HUES48 (cell line): ENCODE results near the gene IDH3G.
"Not testable (repeated sequence)": the region's sequence is repeated elsewhere in the genome, so short reads cannot be mapped to it uniquely, and the experiment has no call there.

Source experiments
- H3K27ac ChIP-seq: one replicate; pipeline ENCODE4 v1.7.0; 2013; ENCODE audit warnings: low read depth, low read length, inconsistent platforms
- H3K27me3 ChIP-seq: 2 replicates; pipeline ENCODE4 v1.6.1; 2013; ENCODE audit warnings: mild to moderate bottlenecking, low read length; ENCODE audit not compliant: control insufficient read depth, insufficient read depth
- H3K36me3 ChIP-seq: 2 replicates; pipeline ENCODE4 v1.6.1; 2013; ENCODE audit warnings: low read length; ENCODE audit not compliant: control insufficient read depth, insufficient read depth
- H3K4me1 ChIP-seq: 2 replicates; pipeline ENCODE4 v1.6.1; 2013; ENCODE audit warnings: mild to moderate bottlenecking, low read length; ENCODE audit not compliant: control insufficient read depth, insufficient read depth
- H3K4me3 ChIP-seq: 2 replicates; pipeline ENCODE4 v1.5.1; 2013; ENCODE audit warnings: mild to moderate bottlenecking, low read depth, low read length
- H3K9ac ChIP-seq: 2 replicates; pipeline ENCODE4 v1.6.1; 2013; ENCODE audit warnings: mild to moderate bottlenecking, low read depth, low read length, moderate library complexity
- H3K9me3 ChIP-seq: 2 replicates; pipeline ENCODE4 v1.6.1; 2013; ENCODE audit warnings: low read length; ENCODE audit not compliant: control insufficient read depth, insufficient read depth

The IDH3G gene

DNA sequence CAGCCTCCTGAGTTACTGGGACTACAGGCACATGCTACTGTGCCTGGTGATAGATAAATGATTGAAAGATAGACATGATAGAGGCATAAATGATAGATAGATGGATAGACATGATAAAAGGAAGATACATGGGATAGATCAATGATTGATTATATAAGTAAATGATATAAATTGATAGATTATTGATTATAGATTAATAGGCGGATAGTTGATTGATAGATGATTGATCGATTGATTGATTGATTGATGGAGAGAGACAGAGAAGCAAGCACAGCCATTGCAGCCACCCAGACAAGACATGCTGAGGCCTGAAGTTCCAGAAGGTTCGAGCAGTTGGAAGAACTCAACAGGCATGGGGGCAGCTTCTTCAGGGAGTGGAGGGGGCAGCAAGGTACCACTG is 47.8 kb downstream of the IDH3G start:
- Histone ChIP-seq H3K4me3 (no peak overlapping the region), H3K9ac (no peak overlapping the region), H3K4me1 (no peaks in the 10 kb centered on the region), H3K27me3 (no peaks in the 10 kb centered on the region), H3K27ac (no peak overlapping the region), H3K9me3 (peaks cover 8% of the 10 kb centered on the region; the same call in 1 of the 2 replicates), H3K36me3 (no peaks in the 10 kb centered on the region)

DNA sequence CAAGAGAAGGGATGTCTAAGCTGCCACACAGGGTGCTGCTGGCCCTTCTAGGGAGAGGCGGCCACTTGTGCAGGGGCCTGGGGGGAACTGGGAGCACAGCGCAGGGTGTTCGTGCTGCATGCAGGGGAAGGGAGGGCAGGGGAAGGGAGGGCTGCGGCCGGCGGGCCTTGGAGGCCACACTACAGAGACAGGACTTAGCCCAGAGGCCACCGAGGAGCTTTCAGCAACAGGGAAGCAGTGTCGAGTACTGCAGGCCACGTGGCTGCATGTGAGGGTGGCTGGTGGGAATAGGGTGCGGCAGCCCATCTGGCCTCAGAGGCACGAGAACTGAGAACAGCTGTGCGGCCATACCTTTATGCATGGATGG is 49.1 kb downstream of the IDH3G start:
- not testable (repeated sequence) for H3K4me1 ChIP-seq
- H3K9me3 ChIP-seq: peaks cover 11% of the 10 kb centered on the region

DNA sequence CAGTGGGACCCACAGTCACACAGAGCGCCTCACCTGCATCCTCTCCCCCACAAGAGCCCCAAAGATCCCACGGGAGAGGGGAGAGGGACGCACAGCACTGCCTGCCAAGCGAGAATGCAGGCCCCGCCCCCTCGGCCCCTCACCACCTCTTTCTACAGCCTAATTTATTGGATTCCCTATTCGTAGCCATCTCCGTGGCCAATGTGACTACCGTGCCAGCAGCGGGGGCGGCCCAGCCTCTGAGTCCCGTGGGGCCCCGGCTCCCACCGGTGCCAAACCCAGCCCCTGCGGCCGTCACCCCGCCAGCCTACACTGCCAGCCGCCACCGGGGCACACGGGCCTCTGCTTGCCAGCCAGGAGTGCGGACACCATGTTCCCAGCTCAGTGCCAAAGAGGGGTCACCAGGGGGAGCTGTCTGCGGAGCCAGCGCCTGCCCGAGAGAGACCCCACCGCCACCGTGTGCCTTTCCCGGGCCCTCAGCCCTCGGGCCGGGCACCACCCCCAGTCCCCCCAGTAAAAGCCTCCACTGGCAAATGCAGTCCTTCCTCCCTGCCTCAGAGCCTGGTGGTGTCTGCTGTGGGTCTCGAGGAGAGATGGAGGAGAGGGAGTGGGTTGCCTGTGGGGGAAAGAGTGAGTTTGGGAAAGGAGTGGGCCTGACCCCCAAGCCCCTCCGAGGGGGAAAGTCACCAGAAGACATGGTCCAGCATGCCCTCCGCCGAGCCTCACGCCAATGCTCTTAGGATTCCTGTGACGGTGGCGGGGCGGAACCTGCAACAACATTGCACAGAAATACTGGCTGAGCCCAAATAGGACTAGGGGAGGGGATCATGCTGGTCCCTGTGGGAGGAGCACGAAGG is 49.7 kb downstream of the IDH3G start:
- no peaks in the 10 kb centered on the region for H3K27me3 ChIP-seq
- H3K9ac ChIP-seq: no peak overlapping the region
- no peak overlapping the region for H3K27ac ChIP-seq
- H3K9me3 ChIP-seq: peaks cover 14% of the 10 kb centered on the region
- H3K36me3 ChIP-seq: no peaks in the 10 kb centered on the region
- peak overlapping the region; percentile 60 for H3K4me3 ChIP-seq
- no peaks in the 10 kb centered on the region for H3K4me1 ChIP-seq

More for the DNA sequence above, 49.1 kb downstream of the IDH3G start:
- not testable (repeated sequence) for H3K9ac ChIP-seq, H3K27ac ChIP-seq, H3K27me3 ChIP-seq, H3K36me3 ChIP-seq
- peak overlapping the region; percentile 35; the same call in 1 of the 2 replicates for H3K4me3 ChIP-seq

DNA sequence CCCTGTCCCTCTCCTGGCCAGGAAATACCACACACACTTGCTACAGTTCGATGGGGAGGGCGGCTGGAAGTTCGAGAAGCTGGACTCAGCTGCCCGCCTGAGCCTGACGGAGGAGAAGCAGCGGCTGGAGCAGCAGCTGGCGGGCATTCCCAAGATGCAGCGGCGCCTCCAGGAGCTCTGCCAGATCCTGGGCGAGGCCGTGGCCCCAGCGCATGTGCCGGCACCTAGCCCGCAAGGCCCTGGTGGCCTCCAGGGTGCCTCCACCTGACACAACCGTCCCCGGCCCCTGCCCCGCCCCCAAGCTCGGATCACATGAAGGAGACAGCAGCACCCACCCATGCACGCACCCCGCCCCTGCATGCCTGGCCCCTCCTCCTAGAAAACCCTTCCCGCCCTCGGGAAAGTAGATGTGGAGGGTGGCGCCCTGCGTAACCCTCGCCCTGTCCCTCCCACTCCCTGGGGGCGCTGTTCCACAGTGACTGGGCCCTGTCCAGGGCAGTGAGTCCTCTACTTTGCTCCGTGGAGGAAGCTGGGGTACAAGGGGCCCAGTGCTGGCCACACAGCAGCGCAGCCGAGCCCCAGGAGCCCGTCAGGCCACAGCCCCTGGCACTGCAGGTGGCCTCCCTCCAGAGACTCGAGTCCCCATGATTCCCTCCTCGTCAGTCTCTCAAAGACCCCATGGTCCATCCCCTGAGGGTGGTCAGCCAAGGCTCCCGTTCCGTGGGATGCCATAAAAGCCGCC is 50.5 kb downstream of the IDH3G start:
- peaks cover 18% of the 10 kb centered on the region for H3K9me3 ChIP-seq
- peak overlapping the region; percentile 60 for H3K4me3 ChIP-seq
- not testable (repeated sequence) for H3K27ac ChIP-seq

GRCh38 chrX:153742796-153743467 is 51.2 kb downstream of the IDH3G start:
- not testable (repeated sequence) for H3K9ac ChIP-seq, H3K27ac ChIP-seq

More for the DNA sequence above, 50.5 kb downstream of the IDH3G start:
- H3K4me1 ChIP-seq, H3K9ac ChIP-seq, H3K36me3 ChIP-seq, H3K27me3 ChIP-seq: not testable (repeated sequence)

GRCh38 chrX:153742111-153742510 is 52.1 kb downstream of the IDH3G start:
- H3K27ac ChIP-seq, H3K4me3 ChIP-seq, H3K36me3 ChIP-seq, H3K9ac ChIP-seq, H3K27me3 ChIP-seq, H3K4me1 ChIP-seq: not testable (repeated sequence)
- peaks cover 20% of the 10 kb centered on the region for H3K9me3 ChIP-seq

More at GRCh38 chrX:153742796-153743467, 51.2 kb downstream of the IDH3G start:
- H3K9me3 ChIP-seq: peaks cover 18% of the 10 kb centered on the region
- H3K27me3 ChIP-seq, H3K4me1 ChIP-seq, H3K4me3 ChIP-seq, H3K36me3 ChIP-seq: not testable (repeated sequence)

DNA sequence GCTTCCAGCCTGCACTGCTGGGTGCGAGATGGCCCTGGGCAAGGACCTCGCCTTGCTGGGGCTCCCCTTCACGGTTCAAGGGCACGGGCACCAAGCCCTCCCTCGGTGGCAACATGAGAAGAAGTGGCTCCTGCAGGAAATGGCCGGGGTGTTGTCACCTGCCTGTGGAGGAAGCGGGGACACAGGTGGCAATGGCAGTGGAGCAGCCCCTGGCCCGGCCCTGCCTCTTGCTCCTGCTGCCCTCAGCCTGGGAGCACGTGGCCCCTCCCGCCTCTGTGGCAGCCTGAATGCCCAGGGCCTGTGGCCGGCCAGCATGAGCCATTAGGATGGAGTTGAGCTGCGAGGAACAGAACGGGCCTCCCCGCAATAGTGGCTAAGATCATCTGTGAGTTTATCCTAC is 52.7 kb downstream of the IDH3G start:
- Histone ChIP-seq H3K27ac (no peak overlapping the region), H3K4me3 (no peak overlapping the region), H3K27me3 (no peaks in the 10 kb centered on the region), H3K9ac (no peak overlapping the region), H3K9me3 (peaks cover 23% of the 10 kb centered on the region), H3K4me1 (no peaks in the 10 kb centered on the region), H3K36me3 (no peaks in the 10 kb centered on the region)

DNA sequence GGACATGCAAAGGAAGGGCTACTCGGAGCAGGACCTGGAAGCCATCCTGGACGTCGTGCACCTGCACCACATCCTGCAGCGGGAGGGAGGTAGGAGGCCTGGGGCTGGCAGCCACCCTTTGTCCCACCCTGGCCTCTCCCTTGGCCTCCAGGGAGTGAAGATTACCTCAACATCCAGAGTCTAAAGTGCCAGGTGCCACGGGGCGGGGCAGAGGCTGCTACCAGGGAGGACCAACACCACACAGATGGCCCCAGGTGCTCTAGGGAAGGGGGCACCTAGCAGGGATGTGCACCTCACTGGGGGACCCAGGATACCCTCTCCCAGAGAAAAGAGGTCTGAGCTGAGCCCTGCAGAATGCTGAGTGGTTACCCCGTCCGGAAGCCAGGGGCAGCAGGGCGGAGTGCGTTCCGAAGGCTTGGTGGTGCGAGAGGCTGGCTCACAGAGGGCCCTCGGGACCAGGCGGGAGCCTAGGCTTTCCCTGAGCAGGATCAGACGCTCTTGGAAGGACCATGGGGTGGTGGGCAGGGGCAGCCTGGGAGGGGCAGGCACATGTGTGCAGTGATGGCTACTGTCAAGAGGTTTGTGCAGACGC is 53.4 kb downstream of the IDH3G start:
- Histone ChIP-seq H3K27ac (no peak overlapping the region), H3K9ac (no peak overlapping the region), H3K4me3 (no peak overlapping the region), H3K9me3 (peaks cover 20% of the 10 kb centered on the region), H3K4me1 (no peaks in the 10 kb centered on the region), H3K36me3 (no peaks in the 10 kb centered on the region), H3K27me3 (no peaks in the 10 kb centered on the region)

GRCh38 chrX:153739754-153740486 is 54.3 kb downstream of the IDH3G start:
- Histone ChIP-seq H3K36me3 (no peaks in the 10 kb centered on the region), H3K4me3 (no peak overlapping the region), H3K9ac (no peak overlapping the region), H3K9me3 (peaks cover 27% of the 10 kb centered on the region), H3K27ac (no peak overlapping the region), H3K27me3 (no peaks in the 10 kb centered on the region), H3K4me1 (no peaks in the 10 kb centered on the region)

DNA sequence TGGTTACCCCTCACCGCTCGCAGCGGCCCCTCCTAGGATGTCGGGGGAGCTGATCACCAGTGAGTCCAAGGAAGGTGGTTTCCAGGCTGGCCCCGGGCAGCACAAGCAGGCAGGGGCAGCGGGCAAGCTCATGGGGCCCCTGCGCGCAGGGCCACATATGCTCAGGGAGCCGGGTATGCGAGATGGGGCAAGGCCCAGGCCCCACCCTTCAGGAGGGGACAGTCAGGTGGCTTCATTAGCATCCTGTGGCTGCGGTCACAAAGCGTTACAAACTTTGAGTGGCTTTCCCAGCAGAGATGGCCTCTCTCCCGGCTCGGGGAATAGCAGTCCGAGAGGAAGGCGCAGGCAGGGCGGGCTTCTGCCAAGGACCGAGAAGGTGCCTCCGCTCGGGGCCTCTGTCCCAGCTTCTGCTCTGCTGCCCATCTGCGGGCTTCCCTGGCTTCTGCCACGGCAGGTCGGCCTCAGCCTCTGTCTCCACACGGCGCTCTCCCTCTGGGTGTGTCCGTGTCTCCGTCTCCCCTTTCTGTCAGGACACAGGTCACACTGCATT is 56.0 kb downstream of the IDH3G start:
- no peaks in the 10 kb centered on the region for H3K4me1 ChIP-seq

More for the DNA sequence above, 56.0 kb downstream of the IDH3G start:
- Histone ChIP-seq H3K27me3 (no peaks in the 10 kb centered on the region), H3K36me3 (no peaks in the 10 kb centered on the region), H3K4me3 (no peak overlapping the region), H3K27ac (no peak overlapping the region), H3K9me3 (peaks cover 36% of the 10 kb centered on the region), H3K9ac (no peak overlapping the region)
